Common myeloid progenitor, CD34-positive (primary cell): ENCODE results near the gene GAB4.
A peak's percentile ranks its signal among the peaks of the same experiment; 100 is the strongest.

Experiments used
- CTCF ChIA-PET: fragments of 350-600 bp; sonication (Branson Sonifier 250); formaldehyde crosslinking; loops from one replicate; lab custom pipeline; 2021; ENCODE audit warnings: antibody characterized with exemption; lab: Charles Lee
- POLR2A ChIA-PET: fragments of 350-600 bp; sonication (Branson Sonifier 250); formaldehyde crosslinking; loops from one replicate; lab custom pipeline; 2021; ENCODE audit warnings: antibody characterized with exemption; lab: Charles Lee
- DNase-seq, 3 donors: peaks; one replicate each; pipeline versions ENCODE4 v3.0.0 to v3.0.0-alpha.2; 2013
- H3K27ac ChIP-seq, 2 experiments: 1 replicate in 1 of 2; 2 replicates in 1 of 2; pipeline ENCODE4 v1.7.0; 2013; ENCODE audit warnings: inconsistent platforms in 2 of 2, low read length in 2 of 2, mild to moderate bottlenecking in 2 of 2, low read depth in 1 of 2, moderate library complexity in 1 of 2; ENCODE audit not compliant: severe bottlenecking in 2 of 2, insufficient read depth in 1 of 2, poor library complexity in 1 of 2
- H3K27me3 ChIP-seq, 5 experiments: replicated peaks in 2 of 5; 1 replicate in 3 of 5; 2 replicates in 2 of 5; pipeline versions ENCODE4 v1.6.1 to v1.7.0; 2013; ENCODE audit warnings: low read length in 4 of 5, mild to moderate bottlenecking in 2 of 5, moderate library complexity in 2 of 5, inconsistent platforms in 1 of 5; ENCODE audit not compliant: insufficient read depth in 5 of 5, control insufficient read depth in 4 of 5
- H3K36me3 ChIP-seq, 4 experiments: 1 replicate in 2 of 4; 2 replicates in 2 of 4; pipeline versions ENCODE4 v1.6.1 to v1.7.0; 2013; ENCODE audit warnings: low read length in 3 of 4, control low read depth in 1 of 4, mild to moderate bottlenecking in 1 of 4; ENCODE audit not compliant: control insufficient read depth in 4 of 4, insufficient read depth in 4 of 4
- H3K4me1 ChIP-seq, 4 experiments: 1 replicate in 3 of 4; 2 replicates in 1 of 4; pipeline versions ENCODE4 v1.6.1 to v1.7.1; 2013; ENCODE audit warnings: low read length in 3 of 4, mild to moderate bottlenecking in 3 of 4, control low read depth in 1 of 4, inconsistent platforms in 1 of 4, moderate library complexity in 1 of 4; ENCODE audit not compliant: control insufficient read depth in 4 of 4, insufficient read depth in 4 of 4; ENCODE audit errors: control extremely low read depth in 1 of 4
- H3K4me3 ChIP-seq, 7 experiments: 1 replicate in 4 of 7; 2 replicates in 3 of 7; pipeline versions ENCODE4 v1.5.1 to v1.7.0; 2013; ENCODE audit warnings: mild to moderate bottlenecking in 7 of 7, low read length in 6 of 7, moderate library complexity in 6 of 7, inconsistent platforms in 2 of 7, low read depth in 2 of 7, control low read depth in 1 of 7; ENCODE audit not compliant: insufficient read depth in 4 of 7, control insufficient read depth in 1 of 7; ENCODE audit errors: extremely low read depth in 1 of 7
- H3K9me3 ChIP-seq, 5 experiments: 1 replicate in 4 of 5; 2 replicates in 1 of 5; pipeline versions ENCODE4 v1.6.1 to v1.7.1; 2013; ENCODE audit warnings: low read length in 4 of 5, mild to moderate bottlenecking in 2 of 5, inconsistent platforms in 1 of 5, low read depth in 1 of 5, moderate library complexity in 1 of 5; ENCODE audit not compliant: control insufficient read depth in 4 of 5, insufficient read depth in 2 of 5; ENCODE audit errors: control extremely low read depth in 1 of 5
- WGBS: methylation state at CpG from one replicate; pipeline ENCODE4 v1.1.5; 2013; ENCODE audit not compliant: insufficient coverage; 5-methylcytosine and 5-hydroxymethylcytosine counted together

GAB4 gene

GRCh38 chr22:16970446-16970845, 37.6 kb downstream of the GAB4 start:
- POLR2A ChIA-PET = no interaction called here
- H3K4me1 ChIP-seq = peaks cover 0 to 4% (median 1%) of the 10 kb centered on the region in 4 experiments
- DNase-seq = peak in 1 of 3 donors; percentile 3
- no peaks in the 10 kb centered on the region for H3K36me3 ChIP-seq
- no peaks in the 10 kb centered on the region for H3K9me3 ChIP-seq
- WGBS = 50% methylated on average over 1 of the region's 4 CpGs
- no peaks in the 10 kb centered on the region for H3K27me3 ChIP-seq
- H3K4me3 ChIP-seq = no peak overlapping the region
- CTCF ChIA-PET = interaction anchor here (1.7 kb wide), 1 partner anchor 31 kb away, joined by 3 read pairs; no protein-coding TSS in a partner anchor
- no peak overlapping the region for H3K27ac ChIP-seq

GRCh38 chr22:16969508-16970327, 38.3 kb downstream of the GAB4 start:
- Histone ChIP-seq H3K27ac (no peak overlapping the region), H3K27me3 (no peaks in the 10 kb centered on the region), H3K9me3 (no peaks in the 10 kb centered on the region), H3K4me1 (peaks cover 0 to 1% (median 0%) of the 10 kb centered on the region in 4 experiments), H3K4me3 (no peak overlapping the region), H3K36me3 (no peaks in the 10 kb centered on the region)
- DNase-seq = no peak
- POLR2A ChIA-PET = no interaction called here
- CTCF ChIA-PET = interaction anchor here (1.7 kb wide), 1 partner anchor 30 kb away, joined by 3 read pairs; no protein-coding TSS in a partner anchor
- 84% methylated on average over 5 of the region's 8 CpGs for WGBS

- 100% methylated on average over 7 of the region's 7 CpGs for WGBS
- H3K27ac ChIP-seq = no peak overlapping the region
- H3K4me3 ChIP-seq = no peak overlapping the region
- POLR2A ChIA-PET = no interaction called here
- CTCF ChIA-PET = no interaction called here
- no peaks in the 10 kb centered on the region for H3K36me3 ChIP-seq
- H3K9me3 ChIP-seq = no peaks in the 10 kb centered on the region
- no peak for DNase-seq
- no peaks in the 10 kb centered on the region for H3K4me1 ChIP-seq
- no peaks in the 10 kb centered on the region for H3K27me3 ChIP-seq
Measured at GRCh38 chr22:16968218-16968595, 39.8 kb downstream of the GAB4 start.

GRCh38 chr22:16967453-16968217, 40.4 kb downstream of the GAB4 start:
- no peak for DNase-seq
- Histone ChIP-seq H3K4me1 (no peaks in the 10 kb centered on the region), H3K27me3 (no peaks in the 10 kb centered on the region), H3K27ac (no peak overlapping the region), H3K36me3 (no peaks in the 10 kb centered on the region), H3K4me3 (no peak overlapping the region), H3K9me3 (no peaks in the 10 kb centered on the region)
- ChIA-PET POLR2A (no interaction called here), CTCF (no interaction called here)
- 80% methylated on average over 2 of the region's 4 CpGs for WGBS

GRCh38 chr22:16966251-16966650, 41.8 kb downstream of the GAB4 start:
- no peaks in the 10 kb centered on the region for H3K4me1 ChIP-seq
- H3K27me3 ChIP-seq = no peaks in the 10 kb centered on the region
- no peak overlapping the region for H3K4me3 ChIP-seq
- no peak for DNase-seq
- no peaks in the 10 kb centered on the region for H3K36me3 ChIP-seq
- ChIA-PET CTCF (no interaction called here), POLR2A (no interaction called here)
- H3K27ac ChIP-seq = no peak overlapping the region
- no peaks in the 10 kb centered on the region for H3K9me3 ChIP-seq
- 97% methylated on average over 6 of the region's 6 CpGs for WGBS

- DNase-seq = no peak
- Histone ChIP-seq H3K4me1 (no peaks in the 10 kb centered on the region), H3K36me3 (no peaks in the 10 kb centered on the region), H3K27me3 (no peaks in the 10 kb centered on the region), H3K4me3 (no peak overlapping the region), H3K27ac (no peak overlapping the region), H3K9me3 (no peaks in the 10 kb centered on the region)
- CTCF ChIA-PET = no interaction called here
- POLR2A ChIA-PET = no interaction called here
- WGBS = 100% methylated on average over 3 of the region's 5 CpGs
Measured at GRCh38 chr22:16965560-16965959, 42.5 kb downstream of the GAB4 start.

- 90% methylated on average over 5 of the region's 7 CpGs for WGBS
- Histone ChIP-seq H3K4me3 (no peak overlapping the region), H3K9me3 (no peaks in the 10 kb centered on the region), H3K27me3 (no peaks in the 10 kb centered on the region), H3K4me1 (no peaks in the 10 kb centered on the region), H3K36me3 (no peaks in the 10 kb centered on the region), H3K27ac (no peak overlapping the region)
- ChIA-PET CTCF (interaction anchor here (1.6 kb wide), 1 partner anchor 11 kb away, joined by 4 read pairs; no protein-coding TSS in a partner anchor), POLR2A (no interaction called here)
- no peak for DNase-seq
Measured at GRCh38 chr22:16965083-16965482, 42.9 kb downstream of the GAB4 start.
